ENCODE data around the gene TMEM256. TPM values are rescaled to one million over a fixed set of nuclear protein-coding genes. Genes with fewer than 3 reads are reported as not detected.

TMEM256 gene
- polyA plus RNA-seq, 3 donors, result 39.2 to 81.4 (median 72.6) TPM

GRCh38 chr17:7425756-7426155 is 21.9 kb upstream of the TMEM256 start:
- intact Hi-C loops (cut with micrococcal nuclease), result no loop called here
- Mint-ChIP-seq H3K4me3 (no peak overlapping the region), H3K27ac (no peak overlapping the region), H3K36me3 (no peaks in the 10 kb centered on the region), H3K27me3 (ENCODE audit: low read depth in 3 of 3) (peaks cover 0 to 5% (median 2%) of the 10 kb centered on the region in 3 donors), H3K4me1 (no peaks in the 10 kb centered on the region), H3K9me3 (no peaks in the 10 kb centered on the region)
- Histone ChIP-seq H3K4me1 (ENCODE audit: control insufficient read depth in 1 of 2, insufficient read depth in 2 of 2, low read length in 2 of 2) (no peaks in the 10 kb centered on the region), H3K9me3 (replicated peaks in 1 of 2; ENCODE audit: control insufficient read depth in 1 of 2, insufficient read depth in 1 of 2, low read length in 2 of 2) (no peaks in the 10 kb centered on the region), H3K4me2 (replicated peaks; ENCODE audit: extremely low read depth, low read length, poor library complexity, severe bottlenecking) (no peak overlapping the region), H3K27ac (ENCODE audit: low read depth in 1 of 2, low read length in 2 of 2) (no peak overlapping the region), H4K20me1 (ENCODE audit: insufficient read depth, low read length) (no peaks in the 10 kb centered on the region), H3K4me3 (replicated peaks in 1 of 3; ENCODE audit: low read depth in 2 of 3, low read length in 3 of 3) (no peak overlapping the region), H3K27me3 (ENCODE audit: control insufficient read depth in 2 of 2, insufficient read depth in 2 of 2, low read length in 2 of 2) (no peaks in the 10 kb centered on the region), H3K36me3 (replicated peaks in 1 of 2; ENCODE audit: control insufficient read depth in 1 of 2, insufficient read depth in 2 of 2, low read length in 2 of 2) (no peaks in the 10 kb centered on the region), H2AFZ (ENCODE audit: insufficient read depth, low read depth, low read length, poor library complexity, severe bottlenecking) (no peak overlapping the region), H3K9ac (ENCODE audit: insufficient read depth, low read length, poor library complexity, severe bottlenecking) (no peak overlapping the region), H3K79me2 (ENCODE audit: insufficient read depth, low read length) (no peaks in the 10 kb centered on the region)
- WGBS (ENCODE audit: insufficient coverage), result 82% methylated on average over 2 of the region's 8 CpGs
- TF ChIP-seq CTCF (IDR thresholded peaks at IDR 0.05), result no peak
- no peak for DNase-seq

- Mint-ChIP-seq H3K4me3 (no peak within 1 kb of the TSS), H3K9me3 (no peaks in the 10 kb centered on the region), H3K4me1 (no peaks in the 10 kb centered on the region), H3K27ac (peak within 1 kb of the TSS in 2 of 7 donors; percentile 27 to 50), H3K36me3 (no peaks in the 10 kb centered on the region), H3K27me3 (ENCODE audit: low read depth in 3 of 3) (peaks cover 0 to 5% (median 2%) of the 10 kb centered on the region in 3 donors)
- 86% methylated on average over 1 of the region's 7 CpGs for whole genome bisulfite sequencing (ENCODE audit: insufficient coverage)
- Histone ChIP-seq H4K20me1 (ENCODE audit: insufficient read depth, low read length) (no peaks in the 10 kb centered on the region), H3K4me3 (replicated peaks in 1 of 3; ENCODE audit: low read depth in 2 of 3, low read length in 3 of 3) (no peak within 1 kb of the TSS), H3K4me2 (replicated peaks; ENCODE audit: extremely low read depth, low read length, poor library complexity, severe bottlenecking) (no peak within 1 kb of the TSS), H3K27ac (ENCODE audit: low read depth in 1 of 2, low read length in 2 of 2) (no peak within 1 kb of the TSS), H3K27me3 (ENCODE audit: control insufficient read depth in 2 of 2, insufficient read depth in 2 of 2, low read length in 2 of 2) (no peaks in the 10 kb centered on the region), H3K36me3 (replicated peaks in 1 of 2; ENCODE audit: control insufficient read depth in 1 of 2, insufficient read depth in 2 of 2, low read length in 2 of 2) (no peaks in the 10 kb centered on the region), H3K4me1 (ENCODE audit: control insufficient read depth in 1 of 2, insufficient read depth in 2 of 2, low read length in 2 of 2) (no peaks in the 10 kb centered on the region), H2AFZ (ENCODE audit: insufficient read depth, low read depth, low read length, poor library complexity, severe bottlenecking) (no peak within 1 kb of the TSS), H3K9ac (ENCODE audit: insufficient read depth, low read length, poor library complexity, severe bottlenecking) (no peak within 1 kb of the TSS), H3K79me2 (ENCODE audit: insufficient read depth, low read length) (no peaks in the 10 kb centered on the region), H3K9me3 (replicated peaks in 1 of 2; ENCODE audit: control insufficient read depth in 1 of 2, insufficient read depth in 1 of 2, low read length in 2 of 2) (no peaks in the 10 kb centered on the region)
- DNase-seq, result no peak
- intact Hi-C loops (cut with micrococcal nuclease), result no loop called here
- no peak for TF ChIP-seq CTCF (IDR thresholded peaks at IDR 0.05)
Measured at GRCh38 chr17:7425316-7425715, 21.4 kb upstream of the TMEM256 start, which contains the start of gene SPEM2. TSS of gene SPEM2 (plus strand) at chr17:7425616. CDS start at chr17:7425689, 73 bp downstream.

All from CD14-positive monocyte (primary cell).